Renal cortical epithelial cell (primary cell): Measurements from ENCODE around the gene AHCYL2. TPM values are rescaled to one million over a fixed set of nuclear protein-coding genes. Genes with fewer than 3 reads are reported as not detected.
"Not testable (repeated sequence)": the region's sequence is repeated elsewhere in the genome, so short reads cannot be mapped to it uniquely, and the experiment has no call there.

Source experiments
- DNase-seq: peaks from one replicate; pipeline ENCODE4 v3.0.0-alpha.2; 2011; ENCODE audit warnings: low read depth
- total RNA-seq: library from RNA; depleted of rRNA; stranded (reverse); fragments of >200 nt; gene quantifications from 2 replicates; pipeline ENCODE4 v1.2.3, GENCODE V29; 2014

AHCYL2 gene
- total RNA-seq, 1 donor from 2014 or later = 34.3 TPM

DNA sequence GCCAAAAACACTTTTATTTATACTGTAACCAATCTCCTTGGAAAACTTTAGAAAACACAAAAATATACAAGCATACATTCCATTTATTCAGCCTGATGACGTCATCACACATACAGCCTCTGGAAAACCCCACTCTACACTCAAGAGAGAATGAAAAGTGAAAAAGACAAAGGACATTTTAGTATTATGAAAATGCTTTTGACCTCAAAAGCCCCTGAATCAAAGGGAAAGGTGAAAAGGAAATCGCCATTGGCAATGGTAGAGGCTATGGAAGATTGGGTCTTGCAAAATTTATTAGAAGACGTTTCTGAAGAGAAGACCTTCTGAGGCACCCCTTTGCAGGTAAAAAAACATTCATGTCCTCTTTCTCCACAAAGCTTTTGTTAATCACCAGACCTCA lies 126.5 kb downstream of the AHCYL2 start:
- no peak for DNase-seq

GRCh38 chr7:129353104-129353503 lies 128.3 kb downstream of the AHCYL2 start:
- peak; percentile 42 for DNase-seq

GRCh38 chr7:129354428-129355157 lies 129.8 kb downstream of the AHCYL2 start:
- DNase-seq = no peak

- DNase-seq = no peak
Measured at GRCh38 chr7:129356176-129356575, 131.3 kb downstream of the AHCYL2 start.

GRCh38 chr7:129359176-129359575 lies 134.3 kb downstream of the AHCYL2 start:
- no peak for DNase-seq

- DNase-seq = no peak
Measured at GRCh38 chr7:129359638-129360037, 134.8 kb downstream of the AHCYL2 start.

DNA sequence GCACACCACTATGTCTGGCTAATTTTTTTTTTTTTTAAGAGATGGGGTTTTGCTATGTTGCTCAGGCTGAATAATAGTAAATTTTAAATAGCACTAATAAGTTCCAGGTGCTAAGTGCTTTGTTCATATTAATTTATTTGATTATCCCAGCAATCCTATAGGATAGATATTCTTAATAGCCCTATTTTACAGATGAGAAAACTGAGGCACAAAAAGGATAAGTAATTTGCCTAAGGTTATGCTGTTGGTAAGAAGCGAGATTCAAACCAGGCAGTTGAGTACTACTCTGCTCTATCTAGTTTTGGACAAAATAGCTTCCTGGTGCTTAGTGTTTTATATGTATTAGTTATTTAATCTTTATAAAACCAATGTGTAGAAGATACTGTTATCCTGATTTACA lies 136.9 kb downstream of the AHCYL2 start:
- DNase-seq = no peak

- peak; percentile 21 for DNase-seq
Measured at GRCh38 chr7:129362496-129362895, 137.7 kb downstream of the AHCYL2 start.

DNA sequence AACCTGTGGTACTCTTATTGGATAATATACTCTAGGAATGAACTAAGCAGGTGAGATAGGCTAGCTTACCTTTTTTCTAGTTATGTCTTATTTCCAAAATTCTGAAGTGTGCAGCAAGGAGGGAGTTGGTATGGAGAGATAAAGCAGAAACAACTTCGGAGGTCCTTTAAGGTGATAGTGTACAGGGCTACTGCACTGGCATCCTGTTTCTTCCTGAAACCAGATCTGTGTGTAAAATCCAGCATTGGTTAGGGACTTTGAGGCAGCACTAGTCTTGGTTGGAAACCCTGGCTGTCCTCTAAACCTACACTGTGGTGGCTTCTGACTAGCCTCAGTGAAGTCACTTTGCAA lies 142.5 kb downstream of the AHCYL2 start:
- DNase-seq = no peak

GRCh38 chr7:129367700-129368388 lies 143.0 kb downstream of the AHCYL2 start:
- peak; percentile 75 for DNase-seq

- no peak for DNase-seq
Measured at GRCh38 chr7:129368389-129368986, 143.7 kb downstream of the AHCYL2 start.

DNA sequence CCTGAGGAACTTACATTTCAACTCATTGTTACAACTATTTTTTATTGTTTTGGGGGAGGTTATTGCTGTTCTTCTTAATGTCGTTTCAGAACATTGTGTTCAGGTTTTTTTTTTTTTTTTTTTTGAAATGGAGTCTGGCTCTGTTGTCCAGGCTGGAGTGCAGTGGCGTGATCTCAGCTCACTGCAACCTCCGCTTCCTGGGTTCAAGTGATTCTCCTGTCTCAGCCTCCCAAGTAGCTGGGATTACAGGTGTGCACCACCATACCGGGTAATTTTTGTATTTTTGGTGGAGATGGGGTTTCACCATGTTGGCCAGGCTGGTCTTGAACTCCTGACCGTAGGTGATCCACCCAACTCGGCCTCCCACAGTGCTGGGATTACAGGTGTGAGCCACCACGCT lies 144.6 kb downstream of the AHCYL2 start:
- DNase-seq = not testable (repeated sequence)

DNA sequence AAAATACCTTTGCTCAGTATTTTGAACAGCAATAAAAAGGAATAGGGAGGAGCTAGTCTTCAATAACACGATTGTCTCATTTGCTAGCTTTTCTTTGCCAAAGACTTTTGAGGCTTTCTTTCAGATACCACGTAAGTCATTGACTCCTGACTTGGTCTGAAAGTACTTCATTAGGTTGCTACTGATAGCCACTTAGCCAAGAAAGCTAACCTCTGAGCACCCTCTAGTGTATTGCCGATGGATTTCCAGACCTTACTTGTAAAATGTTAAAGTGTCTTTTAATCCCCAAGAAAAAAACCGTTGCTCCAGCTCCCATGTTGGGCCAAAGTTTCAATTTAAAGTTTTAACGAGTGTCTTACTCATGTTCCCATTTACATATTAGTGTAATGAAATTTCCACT lies 146.0 kb downstream of the AHCYL2 start:
- no peak for DNase-seq

DNA sequence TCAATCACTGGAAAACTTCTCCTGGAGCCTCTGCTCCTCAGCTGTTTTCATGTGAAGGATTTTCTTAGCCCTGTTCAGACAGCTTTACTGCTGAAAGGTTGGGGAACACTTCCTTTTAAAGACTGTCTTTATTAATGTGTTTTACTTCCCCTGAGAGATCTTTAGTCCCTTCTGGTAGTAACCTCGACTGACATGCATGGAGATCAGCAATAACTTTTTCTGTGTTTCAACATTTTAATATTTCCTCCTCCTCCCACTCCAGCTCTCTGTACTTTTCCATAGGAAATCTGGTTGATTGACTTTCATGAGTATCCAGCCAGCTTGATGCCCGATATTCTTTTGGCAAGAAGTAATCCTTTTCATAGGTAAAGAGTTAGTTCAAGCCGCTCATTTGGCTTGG lies 146.7 kb downstream of the AHCYL2 start:
- DNase-seq = no peak

DNA sequence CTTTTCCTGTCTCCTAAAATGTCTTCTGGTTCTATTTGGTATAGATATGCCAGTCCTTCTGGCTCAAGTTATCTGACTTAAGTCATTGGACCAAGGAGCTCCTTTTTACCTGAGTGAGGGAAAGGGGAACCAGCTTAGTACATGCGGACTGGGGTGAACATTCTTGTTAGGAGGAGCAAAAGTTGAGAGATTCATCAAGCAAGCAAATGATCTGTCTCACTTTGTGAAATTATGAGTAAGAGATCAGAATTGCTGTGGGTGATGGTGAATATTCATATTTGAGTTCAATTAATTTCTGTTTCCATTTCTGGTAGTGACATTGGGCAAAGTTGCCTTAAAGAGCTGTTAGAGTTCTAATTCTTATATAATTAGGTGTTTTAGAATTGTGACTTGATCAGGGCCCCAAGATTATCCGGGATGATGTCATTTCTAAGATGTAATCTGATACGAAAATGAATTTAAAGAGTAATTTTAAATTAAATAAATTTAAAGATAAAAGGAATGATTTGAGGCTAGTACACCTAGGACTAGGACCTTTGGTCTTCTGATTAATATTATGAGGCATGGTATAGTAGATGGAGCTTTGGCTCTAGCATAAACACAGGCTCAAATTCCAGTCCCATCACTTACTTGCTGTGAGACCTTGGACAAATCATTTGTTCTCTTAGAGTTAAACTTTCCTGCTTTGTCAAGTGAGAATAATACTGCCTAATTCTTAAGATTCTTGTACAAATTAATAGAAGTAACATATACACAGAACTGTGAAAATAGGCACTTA lies 149.0 kb downstream of the AHCYL2 start:
- DNase-seq = no peak

DNA sequence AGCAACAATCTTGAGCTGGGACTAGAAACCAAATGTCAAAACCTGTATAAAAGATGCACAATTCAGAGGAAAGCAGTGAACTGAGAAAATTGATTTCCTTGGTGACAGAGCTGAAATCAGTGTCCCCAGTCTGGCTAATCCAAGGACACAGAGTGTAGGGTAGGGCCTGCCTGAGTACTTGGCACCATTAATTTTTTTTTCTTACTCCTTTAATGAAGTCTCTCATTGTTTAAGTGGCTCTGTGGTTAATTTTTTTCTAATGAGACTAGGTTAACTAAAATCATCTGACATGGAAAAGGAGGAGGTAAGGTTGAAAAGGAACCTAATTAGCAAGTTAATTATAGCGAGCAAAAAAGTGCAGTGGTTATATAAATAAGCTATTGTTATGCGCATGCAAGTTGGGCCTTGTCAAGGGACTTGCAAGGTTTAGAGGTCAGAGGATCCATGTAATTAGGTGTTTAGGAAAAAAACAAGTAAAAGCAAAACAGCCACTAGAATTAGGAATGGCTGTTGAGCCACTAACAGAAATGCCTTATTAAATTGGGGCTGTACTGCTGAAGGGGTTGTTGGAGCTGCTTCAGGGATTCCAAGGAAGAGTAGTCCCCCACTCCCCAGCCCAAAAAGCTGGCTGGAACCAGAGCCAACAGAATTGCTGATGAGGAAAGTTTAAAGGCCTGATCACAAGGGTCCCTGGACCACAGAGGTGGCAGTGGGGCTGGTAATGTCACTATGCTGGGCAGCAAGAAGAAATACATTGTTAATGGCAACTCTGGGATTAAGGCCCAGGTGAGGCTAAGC lies 150.5 kb downstream of the AHCYL2 start:
- peak; percentile 82 for DNase-seq

- peak; percentile 26 for DNase-seq
Measured at GRCh38 chr7:129376076-129376777, 151.4 kb downstream of the AHCYL2 start.

- peak; percentile 67 for DNase-seq
Measured at GRCh38 chr7:129376778-129377700, 152.2 kb downstream of the AHCYL2 start.

- DNase-seq = no peak
Measured at GRCh38 chr7:129381710-129382484, 157.1 kb downstream of the AHCYL2 start.
